ENCODE data around the gene PEX6.
A peak's percentile ranks its signal among the peaks of the same experiment; 100 is the strongest.

Gene PEX6

GRCh38 chr6:42993445-42993844 lies 14.5 kb upstream of the PEX6 start:
- DNase-seq, result no peak

DNA sequence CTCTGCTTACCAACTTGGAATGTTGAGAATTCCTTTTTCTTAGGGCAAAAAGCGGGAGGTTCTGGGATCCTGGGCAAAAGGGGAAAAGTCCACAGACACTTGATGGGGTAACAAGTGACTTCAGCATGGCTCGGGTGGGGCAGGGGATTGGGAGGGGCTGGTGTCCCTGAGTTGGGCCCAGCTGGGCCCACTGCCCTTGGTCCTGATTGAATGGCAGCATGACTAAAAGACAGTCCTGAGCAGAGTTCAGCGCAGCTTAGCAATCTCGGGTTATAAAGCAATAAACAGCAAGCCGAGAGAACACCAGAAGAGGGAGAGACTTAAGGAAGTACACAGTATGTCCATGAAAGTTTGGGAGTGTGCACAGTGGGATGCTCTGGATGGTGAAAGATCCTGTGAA lies 10.9 kb upstream of the PEX6 start:
- DNase-seq, result no peak

- no peak for DNase-seq
These were observed 9.6 kb upstream of the PEX6 start for GRCh38 chr6:42988486-42989020.

GRCh38 chr6:42987533-42988451 lies 8.8 kb upstream of the PEX6 start:
- DNase-seq, result no peak

- no peak for DNase-seq
These were observed 6.0 kb upstream of the PEX6 start for GRCh38 chr6:42984924-42985475.

DNA sequence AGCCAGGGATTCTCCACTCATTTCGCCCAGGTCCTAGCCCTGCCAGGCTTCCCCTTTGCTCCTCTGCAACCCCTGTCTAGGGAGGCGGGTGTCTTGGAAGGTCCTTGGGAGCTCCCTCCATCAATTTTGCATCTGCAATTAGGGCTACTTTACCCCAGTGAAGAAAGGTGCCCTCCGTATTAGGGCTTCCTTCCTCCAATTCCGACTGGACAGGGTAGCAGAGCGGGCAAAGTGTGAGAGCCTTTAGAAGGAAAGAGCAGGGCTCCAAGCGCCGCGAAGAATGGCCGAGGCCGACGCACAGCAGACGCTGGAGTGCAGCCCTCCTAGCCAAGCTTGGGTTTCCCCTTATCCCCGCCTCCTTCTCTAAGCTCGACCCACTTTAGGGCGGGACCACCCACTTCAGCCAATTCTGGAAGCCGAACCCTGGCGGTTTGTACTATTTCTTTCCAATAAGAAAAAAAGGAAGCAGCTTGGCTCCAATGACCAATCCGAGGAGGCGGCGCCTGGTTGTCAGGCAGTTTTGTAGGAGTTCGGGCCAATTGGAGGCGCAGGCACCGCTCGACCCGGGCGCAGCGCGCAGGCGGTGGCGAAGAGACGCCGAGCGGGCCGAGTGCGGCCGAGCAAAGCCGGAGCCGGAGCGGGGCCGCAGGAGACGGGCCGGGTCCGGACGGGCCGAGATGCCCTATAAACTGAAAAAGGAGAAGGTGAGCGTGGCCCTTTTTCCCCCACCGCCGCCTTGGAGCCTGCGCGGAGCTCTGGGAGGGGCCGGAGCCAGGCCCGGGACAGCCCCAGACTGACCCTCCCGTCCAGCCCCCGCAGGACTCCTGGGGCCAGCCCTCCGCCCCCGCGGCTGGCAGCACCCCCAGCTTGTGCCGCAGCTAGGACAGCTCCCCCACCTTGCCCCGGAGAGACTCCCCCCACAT lies 5.3 kb upstream of the PEX6 start, which contains the start of gene PPP2R5D:
PPP2R5D (plus strand) TSS at position 570 of the 923 bp plus-strand sequence; CDS start at position 678, 108 bp downstream.
- peak; percentile 100 for DNase-seq

- no peak for DNase-seq
These were observed 2.9 kb upstream of the PEX6 start for GRCh38 chr6:42981836-42982235.

DNA sequence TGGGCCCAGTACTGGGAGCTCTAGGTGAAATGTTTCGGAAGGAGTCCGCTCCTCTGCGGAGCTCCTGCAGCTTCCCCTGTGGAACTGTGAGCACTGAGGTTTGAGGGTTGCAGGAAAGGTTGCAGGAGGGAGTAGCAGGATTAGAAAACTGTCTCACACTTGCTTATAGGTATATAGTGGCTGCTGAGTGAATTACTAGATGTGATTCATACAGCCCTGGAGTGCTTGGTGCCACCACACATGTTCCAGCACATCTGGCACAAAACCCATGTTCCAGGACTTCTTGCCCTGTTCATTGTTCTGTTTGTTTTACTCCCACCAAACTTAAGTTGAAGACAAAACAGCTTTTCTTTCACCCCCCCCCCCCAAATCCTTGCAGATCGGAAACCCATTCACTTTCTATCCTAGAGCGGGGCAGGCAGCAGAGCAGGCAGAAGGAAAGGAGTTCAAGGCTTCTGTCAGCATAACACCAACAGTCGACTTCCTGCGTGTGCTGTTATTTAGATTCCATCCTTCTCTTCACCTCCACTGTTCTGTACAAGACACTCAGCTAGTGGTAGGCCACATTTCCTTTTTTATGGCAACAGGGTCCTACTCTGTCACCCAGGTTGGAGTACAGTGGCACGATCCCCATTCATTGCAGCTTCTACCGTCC lies 669 bp upstream of the PEX6 start:
- no peak for DNase-seq

DNA sequence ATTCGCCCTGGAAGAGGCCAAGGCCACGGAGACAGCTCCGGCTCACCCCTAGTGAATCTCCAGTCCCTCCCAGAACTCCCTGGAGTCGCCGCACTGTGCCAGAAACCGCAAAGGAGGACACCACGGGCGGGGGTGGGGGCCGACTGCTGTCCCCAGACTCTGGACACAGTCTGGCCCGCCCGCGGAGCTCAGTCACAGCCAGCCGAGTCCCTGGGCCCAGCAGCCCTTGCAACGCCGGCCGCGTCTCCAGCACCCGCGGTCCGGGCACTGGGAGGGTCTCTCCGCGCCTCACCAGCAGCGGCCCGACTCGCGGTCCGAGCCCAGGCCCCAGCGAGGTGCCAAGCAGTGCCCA lies 518 bp downstream of the PEX6 start:
- peak; percentile 71 for DNase-seq

DNA sequence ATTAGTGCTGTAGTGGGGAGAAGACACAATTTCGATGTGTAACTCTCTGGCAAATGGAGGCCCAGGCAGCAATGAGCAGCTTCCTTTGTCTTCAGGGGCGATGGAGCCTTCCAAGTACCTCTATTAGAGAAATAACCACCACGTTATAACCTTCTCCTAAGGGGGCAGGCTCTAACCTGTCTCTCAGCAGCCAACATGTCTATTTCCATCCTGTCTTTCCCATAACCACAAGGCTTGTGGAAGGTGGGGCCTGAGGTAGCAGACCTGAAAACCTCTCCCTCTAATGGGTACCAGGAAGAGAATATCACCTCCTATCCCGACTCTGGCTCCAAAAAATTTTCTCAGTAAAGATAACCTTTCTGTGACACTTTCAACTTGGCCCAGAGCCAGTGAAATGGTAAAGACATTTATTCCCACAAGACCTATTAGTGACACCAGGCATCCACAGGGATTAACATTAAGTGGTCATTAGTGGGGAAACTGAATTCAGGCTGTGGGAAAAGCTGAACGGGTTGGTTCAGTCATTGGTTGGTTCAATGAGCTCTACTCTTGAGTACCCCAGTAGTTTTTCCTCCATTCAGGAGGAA lies 4.0 kb downstream of the PEX6 start:
- DNase-seq, result no peak

- DNase-seq, result no peak
These were observed 5.1 kb downstream of the PEX6 start for GRCh38 chr6:42973926-42974325.

GRCh38 chr6:42971746-42972327 lies 7.1 kb downstream of the PEX6 start:
- peak; percentile 29 for DNase-seq

DNA sequence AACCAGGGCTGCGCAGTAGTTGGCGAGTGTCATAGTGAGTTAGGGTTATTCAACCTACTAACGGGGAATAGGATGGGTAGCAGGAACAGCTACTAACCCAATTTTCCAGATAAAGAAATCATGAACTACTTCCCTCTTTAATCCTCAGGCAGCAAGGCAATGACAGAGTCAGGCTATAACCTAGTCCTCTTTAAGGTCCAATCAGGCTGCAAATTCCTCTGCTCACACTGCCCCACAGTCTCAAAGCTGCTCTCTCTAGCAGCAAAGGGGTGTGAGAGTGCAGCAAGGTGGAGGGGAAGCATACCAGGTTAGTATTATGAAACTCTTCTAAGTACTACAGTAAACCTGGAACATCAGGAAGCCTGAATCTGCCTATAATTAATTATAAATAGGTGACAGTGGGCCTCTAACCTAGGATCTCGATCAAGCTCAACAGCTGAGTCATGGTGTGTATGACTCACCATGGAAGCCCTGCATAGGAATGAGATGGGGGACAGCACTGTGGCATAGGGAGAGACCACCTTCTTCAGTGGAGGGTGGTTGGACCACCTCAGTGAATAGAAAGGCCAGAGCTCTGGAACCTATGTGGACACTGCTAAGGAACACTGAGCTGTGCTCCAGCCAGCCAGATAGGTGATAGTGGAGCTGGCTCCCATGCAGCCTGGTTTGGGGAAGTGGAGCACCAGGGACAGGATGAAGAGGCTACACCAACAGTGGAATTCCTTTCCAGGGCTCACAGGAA lies 7.9 kb downstream of the PEX6 start:
- peak; percentile 58 for DNase-seq

DNA sequence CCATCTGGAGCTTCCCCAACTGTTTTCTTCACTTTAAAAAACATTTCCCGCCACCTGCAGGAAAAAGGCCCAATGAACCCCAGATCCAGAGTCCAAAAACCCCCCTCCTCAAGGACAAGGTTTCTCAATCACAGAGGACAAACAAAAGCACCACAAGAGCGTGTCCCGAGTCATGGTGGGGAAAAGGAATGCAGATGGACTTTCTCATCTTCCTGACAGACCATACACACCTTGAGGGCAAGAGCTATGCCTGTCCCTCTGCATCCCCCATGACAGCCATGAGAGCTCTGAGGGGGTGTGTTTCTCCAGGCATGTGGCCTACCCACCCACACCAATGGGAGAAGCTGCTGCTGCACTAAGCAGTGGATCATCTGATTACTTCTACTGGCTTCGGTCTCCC lies 9.0 kb downstream of the PEX6 start:
- DNase-seq, result no peak

- no peak for DNase-seq
These were observed 9.6 kb downstream of the PEX6 start for GRCh38 chr6:42969431-42969830.

- DNase-seq, result no peak
These were observed 10.2 kb downstream of the PEX6 start for GRCh38 chr6:42968783-42969182.

GRCh38 chr6:42968126-42968701 lies 10.8 kb downstream of the PEX6 start:
- DNase-seq, result no peak

- DNase-seq, result no peak
These were observed 11.8 kb downstream of the PEX6 start for GRCh38 chr6:42967228-42967627.

- no peak for DNase-seq
These were observed 12.4 kb downstream of the PEX6 start for GRCh38 chr6:42966571-42966970.

DNA sequence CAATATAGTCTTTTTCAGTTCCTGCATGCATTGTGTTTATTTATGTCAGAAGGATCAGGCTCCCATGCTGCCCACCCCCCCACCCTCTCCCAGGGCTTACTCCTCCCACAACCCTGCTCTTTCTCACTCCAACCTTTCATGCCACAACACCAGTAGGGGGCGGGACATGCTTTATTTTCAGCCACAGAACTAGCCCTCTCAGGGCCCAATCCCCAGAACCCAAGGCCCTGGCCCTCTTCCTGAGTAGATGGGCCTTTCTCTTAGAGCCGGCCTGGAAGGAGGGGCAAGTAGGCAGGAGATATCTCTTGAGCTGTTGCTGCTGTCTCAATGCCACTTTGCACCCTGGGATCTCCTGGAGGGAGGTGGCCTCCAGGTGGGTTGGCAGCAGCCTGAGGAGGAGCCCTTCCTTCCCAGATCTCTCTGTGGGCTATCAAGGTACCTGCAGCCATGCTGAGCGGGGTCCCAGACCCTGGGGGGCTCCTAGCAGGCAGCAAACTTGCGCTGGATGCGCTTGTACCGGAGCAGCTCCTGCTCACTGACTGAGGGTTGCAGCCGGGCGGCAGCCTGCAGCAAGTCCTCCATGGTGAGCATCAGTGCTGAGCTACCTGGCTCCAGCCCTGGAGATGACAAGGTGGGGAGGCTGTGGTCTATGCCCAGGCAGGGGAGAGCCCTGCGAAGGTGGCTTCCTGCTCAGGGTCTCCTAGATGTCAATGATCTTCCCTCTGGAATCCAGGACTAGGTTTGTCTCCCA lies 15.0 kb downstream of the PEX6 start:
- DNase-seq, result peak; percentile 79
